Stimulated activated CD8-positive, alpha-beta memory T cell treated with anti-CD3 and anti-CD28 coated beads, Interleukin-12 subunit alpha, Interleukin-12 subunit beta, amount 100 ng/mL, for 4 hours (primary cell): Measurements from ENCODE around the gene SAMD4B.

Experiments used
- DNase-seq: peaks from one replicate; pipeline ENCODE4 v3.0.0-alpha.2; 2020; ENCODE audit warnings: low read depth

The SAMD4B gene

GRCh38 chr19:39425744-39426143, 83.5 kb downstream of the SAMD4B start:
- no peak for DNase-seq

- no peak for DNase-seq
Observed at GRCh38 chr19:39426170-39426569, 83.9 kb downstream of the SAMD4B start.

- DNase-seq, result no peak
Observed at GRCh38 chr19:39427707-39428106, 85.5 kb downstream of the SAMD4B start.

GRCh38 chr19:39428283-39429112, 86.3 kb downstream of the SAMD4B start:
- no peak for DNase-seq

- peak; percentile 20 for DNase-seq
Observed at GRCh38 chr19:39430675-39431593, 88.7 kb downstream of the SAMD4B start.

- DNase-seq, result no peak
Observed at GRCh38 chr19:39432677-39433025, 90.4 kb downstream of the SAMD4B start.

GRCh38 chr19:39433480-39434079, 91.4 kb downstream of the SAMD4B start:
- DNase-seq, result no peak

GRCh38 chr19:39434123-39435076, 92.2 kb downstream of the SAMD4B start:
- DNase-seq, result no peak
